ENCODE data around the gene IFT27. TPM values are rescaled to one million over a fixed set of nuclear protein-coding genes. Genes with fewer than 3 reads are reported as not detected.
"Not testable (repeated sequence)": the region's sequence is repeated elsewhere in the genome, so short reads cannot be mapped to it uniquely, and the experiment has no call there.

Gene IFT27
- total RNA-seq, 1 experiment from 2014 or later: 8.3 TPM

- Histone ChIP-seq H3K36me3 (ENCODE audit: control insufficient read depth, insufficient read depth, low read length) (no peaks in the 10 kb centered on the region), H3K27me3 (replicated peaks; ENCODE audit: control insufficient read depth, insufficient read depth, low read length) (no peaks in the 10 kb centered on the region), H3K9me3 (no peaks in the 10 kb centered on the region), H3K4me1 (no peaks in the 10 kb centered on the region), H3K4me3 (ENCODE audit: low read depth, low read length) (no peak overlapping the region)
- POLR2A ChIA-PET: no interaction called here
- H3K4me3 Mint-ChIP-seq (ENCODE audit: unreplicated experiment): no peak overlapping the region
- H3K36me3 Mint-ChIP-seq (ENCODE audit: insufficient read depth, unreplicated experiment): no peaks in the 10 kb centered on the region
- CTCF ChIA-PET: no interaction called here
- H3K27me3 Mint-ChIP-seq (ENCODE audit: insufficient read depth, unreplicated experiment): peaks cover 35% of the 10 kb centered on the region
- no peak overlapping the region for H3K27ac Mint-ChIP-seq (ENCODE audit: unreplicated experiment)
- BruUV-seq (replicated peaks): no TSS peak
- no peak for TF ChIP-seq CTCF (IDR thresholded peaks at IDR 0.05; ENCODE audit: insufficient read depth in 1 of 2, low read depth in 1 of 2, low read length in 1 of 2, severe bottlenecking in 1 of 2, unreplicated experiment in 1 of 2)
- no peaks in the 10 kb centered on the region for H3K9me3 Mint-ChIP-seq (ENCODE audit: unreplicated experiment)
- no peaks in the 10 kb centered on the region for H3K4me1 Mint-ChIP-seq (ENCODE audit: low read depth, unreplicated experiment)
- intact Hi-C loops (cut with micrococcal nuclease; ENCODE audit: unreplicated experiment): no loop called here
- DNase-seq: no peak
These were observed 42.6 kb downstream of the IFT27 start for GRCh38 chr22:36733271-36733670.

GRCh38 chr22:36732609-36733008, 43.3 kb downstream of the IFT27 start:
- Mint-ChIP-seq H3K36me3 (ENCODE audit: insufficient read depth, unreplicated experiment) (no peaks in the 10 kb centered on the region), H3K4me1 (ENCODE audit: low read depth, unreplicated experiment) (no peaks in the 10 kb centered on the region), H3K4me3 (ENCODE audit: unreplicated experiment) (no peak overlapping the region), H3K9me3 (ENCODE audit: unreplicated experiment) (no peaks in the 10 kb centered on the region), H3K27ac (ENCODE audit: unreplicated experiment) (no peak overlapping the region), H3K27me3 (ENCODE audit: insufficient read depth, unreplicated experiment) (peaks cover 33% of the 10 kb centered on the region)
- no TSS peak for BruUV-seq (replicated peaks)
- ChIA-PET POLR2A (no interaction called here), CTCF (no interaction called here)
- H3K4me3 ChIP-seq (ENCODE audit: low read depth, low read length): no peak overlapping the region
- intact Hi-C loops (cut with micrococcal nuclease; ENCODE audit: unreplicated experiment): no loop called here
- DNase-seq: no peak
- no peak for TF ChIP-seq CTCF (IDR thresholded peaks at IDR 0.05; ENCODE audit: insufficient read depth in 1 of 2, low read depth in 1 of 2, low read length in 1 of 2, severe bottlenecking in 1 of 2, unreplicated experiment in 1 of 2)
- H3K36me3 ChIP-seq (ENCODE audit: control insufficient read depth, insufficient read depth, low read length): no peaks in the 10 kb centered on the region
- no peaks in the 10 kb centered on the region for H3K4me1 ChIP-seq
- H3K27me3 ChIP-seq (replicated peaks; ENCODE audit: control insufficient read depth, insufficient read depth, low read length): no peaks in the 10 kb centered on the region
- H3K9me3 ChIP-seq: no peaks in the 10 kb centered on the region

- no peaks in the 10 kb centered on the region for H3K36me3 ChIP-seq (ENCODE audit: control insufficient read depth, insufficient read depth, low read length)
- no TSS peak for BruUV-seq (replicated peaks)
- H3K4me1 ChIP-seq: no peaks in the 10 kb centered on the region
- H3K27ac Mint-ChIP-seq (ENCODE audit: unreplicated experiment): no peak overlapping the region
- POLR2A ChIA-PET: no interaction called here
- no peaks in the 10 kb centered on the region for H3K27me3 ChIP-seq (replicated peaks; ENCODE audit: control insufficient read depth, insufficient read depth, low read length)
- H3K36me3 Mint-ChIP-seq (ENCODE audit: insufficient read depth, unreplicated experiment): no peaks in the 10 kb centered on the region
- DNase-seq: no peak
- no peaks in the 10 kb centered on the region for H3K9me3 Mint-ChIP-seq (ENCODE audit: unreplicated experiment)
- no peaks in the 10 kb centered on the region for H3K9me3 ChIP-seq
- TF ChIP-seq CTCF (IDR thresholded peaks at IDR 0.05; ENCODE audit: insufficient read depth in 1 of 2, low read depth in 1 of 2, low read length in 1 of 2, severe bottlenecking in 1 of 2, unreplicated experiment in 1 of 2): no peak
- CTCF ChIA-PET: no interaction called here
- H3K4me3 ChIP-seq (ENCODE audit: low read depth, low read length): no peak overlapping the region
- no peak overlapping the region for H3K4me3 Mint-ChIP-seq (ENCODE audit: unreplicated experiment)
- no peaks in the 10 kb centered on the region for H3K4me1 Mint-ChIP-seq (ENCODE audit: low read depth, unreplicated experiment)
- H3K27me3 Mint-ChIP-seq (ENCODE audit: insufficient read depth, unreplicated experiment): peaks cover 31% of the 10 kb centered on the region
- intact Hi-C loops (cut with micrococcal nuclease; ENCODE audit: unreplicated experiment): no loop called here
These were observed 44.0 kb downstream of the IFT27 start for GRCh38 chr22:36731916-36732315.

- intact Hi-C loops (cut with micrococcal nuclease; ENCODE audit: unreplicated experiment); DNase-seq; H3K36me3 Mint-ChIP-seq (ENCODE audit: insufficient read depth, unreplicated experiment); H3K36me3 ChIP-seq (ENCODE audit: control insufficient read depth, insufficient read depth, low read length); H3K4me1 ChIP-seq; H3K27me3 ChIP-seq (replicated peaks; ENCODE audit: control insufficient read depth, insufficient read depth, low read length); CTCF ChIA-PET; H3K9me3 Mint-ChIP-seq (ENCODE audit: unreplicated experiment); BruUV-seq (replicated peaks); H3K27ac Mint-ChIP-seq (ENCODE audit: unreplicated experiment); H3K9me3 ChIP-seq; POLR2A ChIA-PET; H3K4me3 ChIP-seq (ENCODE audit: low read depth, low read length); H3K4me3 Mint-ChIP-seq (ENCODE audit: unreplicated experiment); H3K4me1 Mint-ChIP-seq (ENCODE audit: low read depth, unreplicated experiment): not testable (repeated sequence)
- peaks cover 28% of the 10 kb centered on the region for H3K27me3 Mint-ChIP-seq (ENCODE audit: insufficient read depth, unreplicated experiment)
These were observed 44.6 kb downstream of the IFT27 start for GRCh38 chr22:36731321-36731720.

Data from Caco-2 (cell line).